Sigmoid colon (tissue), 7 donors: ENCODE measurements around the gene PCAT7. TPM values are rescaled to one million over a fixed set of nuclear protein-coding genes. Genes with fewer than 3 reads are reported as not detected.
"Not testable (repeated sequence)": the region's sequence is repeated elsewhere in the genome, so short reads cannot be mapped to it uniquely, and the experiment has no call there.

Experiments
- DNase-seq: peaks from one replicate; pipeline ENCODE4 v3.0.0-alpha.2; 2019
- H3K27ac ChIP-seq, 4 donors: fragments of 200-600 bp; sonication (generic); one replicate each; pipeline ENCODE4 v1.5.1; 2016 to 2019; ENCODE audit warnings: mild to moderate bottlenecking in 1 of 4
- H3K27me3 ChIP-seq, 3 donors: fragments of 200-600 bp; sonication (generic); one replicate each; pipeline ENCODE4 v1.5.1; 2019; ENCODE audit warnings: mild to moderate bottlenecking in 1 of 3
- H3K36me3 ChIP-seq, 4 donors: fragments of 200-600 bp; sonication (generic); one replicate each; pipeline ENCODE4 v1.5.1; 2016 to 2019
- H3K4me1 ChIP-seq, 4 donors: fragments of 200-600 bp; sonication (generic); one replicate each; pipeline ENCODE4 v1.5.1; 2017 to 2019
- H3K4me3 ChIP-seq, 4 donors: fragments of 200-600 bp; sonication (generic); one replicate each; pipeline ENCODE4 v1.5.1; 2017 to 2019; ENCODE audit warnings: mild to moderate bottlenecking in 2 of 4, moderate library complexity in 1 of 4
- H3K9me3 ChIP-seq, 4 donors: fragments of 200-600 bp in 3 of 4; sonication (generic) in 3 of 4; one replicate each; pipeline versions ENCODE4 v1.5.1 to v1.6.1; 2013 to 2019
- EP300 ChIP-seq, 4 donors: sonication (generic); formaldehyde crosslinking; IDR thresholded peaks; one replicate each; pipeline ENCODE4 v1.6.1; 2017; ENCODE audit warnings: antibody characterized with exemption in 4 of 4
- POLR2A ChIP-seq, 2 donors: fragments of 450-650 bp; IDR thresholded peaks; one replicate each; pipeline ENCODE4 v1.6.1; 2016; ENCODE audit warnings: antibody characterized with exemption in 2 of 2, mild to moderate bottlenecking in 2 of 2, moderate library complexity in 2 of 2
- POLR2AphosphoS5 ChIP-seq, 4 donors: sonication (generic); formaldehyde crosslinking; IDR thresholded peaks; one replicate each; pipeline ENCODE4 v1.6.1; 2017; ENCODE audit warnings: antibody characterized with exemption in 4 of 4
- WGBS, 2 donors: extraction: QIAGEN DNeasy Blood & Tissue Kit; methylation state at CpG; one replicate each; pipeline ENCODE4 v1.1.7; 2013; 5-methylcytosine and 5-hydroxymethylcytosine counted together
- intact Hi-C: fragments of 100-400 bp; cut with DNase I; formaldehyde crosslinking; loops from one replicate; pipeline ENCODE4 v1.15.1; 2023
- polyA plus RNA-seq, 3 donors: library from polyadenylated mRNA; stranded (reverse); fragments of 200-250 nt; gene quantifications; one replicate each; pipeline ENCODE4 v1.2.3, GENCODE V29; 2013
- total RNA-seq, 4 donors: library from RNA; depleted of rRNA; stranded (reverse); fragments of >200 nt; gene quantifications; one replicate each; pipeline ENCODE4 v1.1.0, GENCODE V29; 2016
- TF ChIP-seq, protein P1 (sequence below), 4 experiments: fragments of 450-650 bp in 3 of 4; fragments of 200-600 bp in 1 of 4; IDR thresholded peaks; one replicate each; pipeline ENCODE4 v1.5.1; 2016 to 2019; ENCODE audit warnings: antibody characterized with exemption in 4 of 4, mild to moderate bottlenecking in 3 of 4, moderate library complexity in 2 of 4
- donor health status: healthy with polysubstance abuse.
- donor health status: Bipolar disorder and iron deficiency.
- donor health status: healthy.

PCAT7 gene
- total and polyA plus RNA-seq, 7 donors, result 0.31 to 1.8 TPM; not detected in 5

DNA sequence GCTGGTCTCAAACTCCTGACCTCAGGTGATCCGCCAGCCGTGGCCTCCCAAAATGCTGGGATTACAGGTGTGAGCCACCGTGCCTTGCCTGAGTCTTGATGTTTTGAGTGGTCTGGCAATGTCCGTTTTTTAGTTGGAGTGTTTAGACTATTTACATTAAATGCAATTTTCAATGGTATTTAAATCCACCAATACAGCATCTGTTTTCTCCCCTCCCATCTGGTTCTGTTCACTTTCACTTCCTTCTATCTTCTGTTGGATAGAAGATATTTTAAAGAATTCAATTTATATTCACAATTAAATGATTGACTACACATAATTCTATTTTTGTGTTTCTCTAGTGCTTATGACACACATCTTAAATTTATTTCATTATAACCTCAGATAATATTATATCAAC lies 26.0 kb upstream of the PCAT7 start:
- no peaks in the 10 kb centered on the region for H3K27me3 ChIP-seq
- intact Hi-C loops, result no loop called here
- no peak overlapping the region for H3K27ac ChIP-seq
- H3K9me3 ChIP-seq, result no peaks in the 10 kb centered on the region
- no peaks in the 10 kb centered on the region for H3K36me3 ChIP-seq
- no peaks in the 10 kb centered on the region for H3K4me1 ChIP-seq
- TF ChIP-seq EP300 (IDR thresholded peaks at IDR 0.05) (no peak), POLR2AphosphoS5 (IDR thresholded peaks at IDR 0.05) (no peak), POLR2A (IDR thresholded peaks at IDR 0.05) (no peak)
- TF ChIP-seq, protein P1, sequence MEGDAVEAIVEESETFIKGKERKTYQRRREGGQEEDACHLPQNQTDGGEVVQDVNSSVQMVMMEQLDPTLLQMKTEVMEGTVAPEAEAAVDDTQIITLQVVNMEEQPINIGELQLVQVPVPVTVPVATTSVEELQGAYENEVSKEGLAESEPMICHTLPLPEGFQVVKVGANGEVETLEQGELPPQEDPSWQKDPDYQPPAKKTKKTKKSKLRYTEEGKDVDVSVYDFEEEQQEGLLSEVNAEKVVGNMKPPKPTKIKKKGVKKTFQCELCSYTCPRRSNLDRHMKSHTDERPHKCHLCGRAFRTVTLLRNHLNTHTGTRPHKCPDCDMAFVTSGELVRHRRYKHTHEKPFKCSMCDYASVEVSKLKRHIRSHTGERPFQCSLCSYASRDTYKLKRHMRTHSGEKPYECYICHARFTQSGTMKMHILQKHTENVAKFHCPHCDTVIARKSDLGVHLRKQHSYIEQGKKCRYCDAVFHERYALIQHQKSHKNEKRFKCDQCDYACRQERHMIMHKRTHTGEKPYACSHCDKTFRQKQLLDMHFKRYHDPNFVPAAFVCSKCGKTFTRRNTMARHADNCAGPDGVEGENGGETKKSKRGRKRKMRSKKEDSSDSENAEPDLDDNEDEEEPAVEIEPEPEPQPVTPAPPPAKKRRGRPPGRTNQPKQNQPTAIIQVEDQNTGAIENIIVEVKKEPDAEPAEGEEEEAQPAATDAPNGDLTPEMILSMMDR (IDR thresholded peaks at IDR 0.05), result no peak
- no peak overlapping the region for H3K4me3 ChIP-seq
- no peak for DNase-seq
- WGBS, 2 donors, result 79 to 94% methylated on average over 4 of the region's 4 CpGs

DNA sequence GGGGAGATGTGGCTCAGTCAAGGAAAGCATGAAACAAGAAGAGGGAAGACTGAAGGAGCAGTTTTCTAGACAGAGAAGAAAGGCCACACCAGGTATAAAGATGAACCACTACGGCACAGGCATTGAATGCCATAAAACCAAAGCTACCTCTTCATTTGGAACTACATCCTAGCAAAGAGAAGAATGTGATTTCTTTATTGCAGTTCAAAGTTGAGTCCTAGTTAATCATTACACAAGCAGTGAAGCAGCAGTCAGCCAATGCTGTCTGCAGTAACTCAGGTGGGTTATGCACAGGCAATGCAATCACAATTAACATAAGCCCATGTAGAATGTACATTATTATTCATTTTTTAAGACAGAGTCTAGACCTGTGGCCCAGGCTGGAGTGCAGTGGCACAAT lies 21.7 kb upstream of the PCAT7 start:
- Histone ChIP-seq H3K27me3 (no peaks in the 10 kb centered on the region), H3K4me1 (no peaks in the 10 kb centered on the region), H3K9me3 (no peaks in the 10 kb centered on the region), H3K36me3 (no peaks in the 10 kb centered on the region), H3K27ac (no peak overlapping the region), H3K4me3 (no peak overlapping the region)
- 19 to 61% methylated on average over 1 of the region's 1 CpG for whole genome bisulfite sequencing, 2 donors
- TF ChIP-seq POLR2A (IDR thresholded peaks at IDR 0.05) (no peak), POLR2AphosphoS5 (IDR thresholded peaks at IDR 0.05) (no peak), EP300 (IDR thresholded peaks at IDR 0.05) (no peak)
- TF ChIP-seq, protein P1 (IDR thresholded peaks at IDR 0.05), result no peak
- intact Hi-C loops, result no loop called here
- no peak for DNase-seq

DNA sequence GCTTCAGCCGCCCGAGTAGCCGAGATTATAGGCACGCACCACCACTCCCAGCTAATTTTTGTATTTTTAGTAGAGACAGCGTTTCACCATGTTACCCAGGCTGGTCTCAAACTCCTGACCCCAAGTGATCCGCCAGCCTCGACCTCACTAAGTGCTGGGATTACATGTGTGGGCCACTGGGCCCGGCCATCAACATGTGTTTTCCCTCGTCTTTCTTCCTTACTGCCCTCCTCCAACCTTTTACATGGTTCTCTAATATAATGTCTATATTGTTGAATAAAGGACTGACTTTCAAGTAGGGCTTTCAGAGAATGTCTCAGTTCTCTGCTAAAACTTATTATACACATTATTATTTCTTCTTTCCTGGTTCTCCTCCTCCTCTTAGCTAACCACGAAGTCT lies 21.3 kb upstream of the PCAT7 start:
- H3K4me3 ChIP-seq, result no peak overlapping the region
- no peak overlapping the region for H3K27ac ChIP-seq
- DNase-seq, result no peak
- no peaks in the 10 kb centered on the region for H3K36me3 ChIP-seq
- H3K4me1 ChIP-seq, result no peaks in the 10 kb centered on the region
- no peaks in the 10 kb centered on the region for H3K9me3 ChIP-seq
- WGBS, 2 donors, result 29 to 75% methylated on average over 10 of the region's 10 CpGs
- TF ChIP-seq POLR2A (IDR thresholded peaks at IDR 0.05), result no peak
- no peak for TF ChIP-seq POLR2AphosphoS5 (IDR thresholded peaks at IDR 0.05)
- TF ChIP-seq, protein P1 (IDR thresholded peaks at IDR 0.05), result no peak
- no peak for TF ChIP-seq EP300 (IDR thresholded peaks at IDR 0.05)
- intact Hi-C loops, result no loop called here
- H3K27me3 ChIP-seq, result no peaks in the 10 kb centered on the region

DNA sequence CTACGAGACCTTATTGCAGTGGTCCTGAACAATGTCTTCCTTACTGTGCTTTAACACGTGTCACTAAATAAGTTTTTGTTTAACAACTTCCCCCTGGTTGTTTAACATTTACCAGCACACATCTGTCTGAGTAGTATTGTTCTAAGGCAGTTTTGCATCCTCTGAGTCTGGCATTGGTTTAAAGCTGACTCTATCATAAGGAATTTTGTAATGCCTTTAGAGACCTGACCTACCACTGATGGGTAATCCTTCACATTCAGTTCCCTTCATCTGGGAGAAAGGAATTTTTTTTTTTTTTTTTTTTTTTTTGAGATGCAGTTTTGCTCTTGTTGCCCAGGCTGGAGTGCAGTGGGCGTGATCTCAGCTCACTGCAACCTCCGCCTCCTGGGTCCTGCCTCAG lies 20.0 kb upstream of the PCAT7 start:
- DNase-seq, result no peak
- no peak overlapping the region for H3K4me3 ChIP-seq
- no peaks in the 10 kb centered on the region for H3K9me3 ChIP-seq
- intact Hi-C loops, result no loop called here
- no peaks in the 10 kb centered on the region for H3K4me1 ChIP-seq
- no peak for TF ChIP-seq POLR2A (IDR thresholded peaks at IDR 0.05)
- no peak for TF ChIP-seq POLR2AphosphoS5 (IDR thresholded peaks at IDR 0.05)
- no peak for TF ChIP-seq EP300 (IDR thresholded peaks at IDR 0.05)
- 51 to 69% methylated on average over 4 of the region's 4 CpGs for WGBS, 2 donors
- H3K27me3 ChIP-seq, result no peaks in the 10 kb centered on the region
- no peaks in the 10 kb centered on the region for H3K36me3 ChIP-seq
- H3K27ac ChIP-seq, result no peak overlapping the region

DNA sequence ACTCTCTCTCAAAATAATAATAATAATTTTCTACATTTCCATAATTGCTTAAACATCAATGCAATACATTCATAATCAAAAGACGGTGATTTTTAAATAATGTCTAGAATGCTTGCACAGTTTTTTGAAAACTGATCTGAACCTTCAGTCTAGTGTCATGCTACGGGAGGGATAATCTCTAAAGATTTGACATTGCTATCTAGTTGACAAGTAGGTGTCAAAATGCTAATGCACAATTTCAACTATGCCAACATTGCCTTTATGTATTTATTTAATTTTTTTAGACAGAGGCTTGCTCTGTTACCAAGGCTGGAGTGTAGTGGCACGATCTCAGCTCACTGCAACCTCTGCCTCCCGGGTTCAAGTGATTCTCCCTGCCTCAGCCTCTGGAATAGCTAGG lies 16.0 kb upstream of the PCAT7 start:
- Histone ChIP-seq H3K4me3 (no peak overlapping the region), H3K4me1 (no peaks in the 10 kb centered on the region), H3K9me3 (no peaks in the 10 kb centered on the region), H3K36me3 (no peaks in the 10 kb centered on the region), H3K27ac (no peak overlapping the region), H3K27me3 (no peaks in the 10 kb centered on the region)
- intact Hi-C loops, result no loop called here
- no peak for DNase-seq
- TF ChIP-seq, protein P1 (IDR thresholded peaks at IDR 0.05), result no peak
- TF ChIP-seq EP300 (IDR thresholded peaks at IDR 0.05), result no peak
- no peak for TF ChIP-seq POLR2A (IDR thresholded peaks at IDR 0.05)
- no peak for TF ChIP-seq POLR2AphosphoS5 (IDR thresholded peaks at IDR 0.05)
- WGBS, 2 donors, result 93 to 95% methylated on average over 4 of the region's 4 CpGs

DNA sequence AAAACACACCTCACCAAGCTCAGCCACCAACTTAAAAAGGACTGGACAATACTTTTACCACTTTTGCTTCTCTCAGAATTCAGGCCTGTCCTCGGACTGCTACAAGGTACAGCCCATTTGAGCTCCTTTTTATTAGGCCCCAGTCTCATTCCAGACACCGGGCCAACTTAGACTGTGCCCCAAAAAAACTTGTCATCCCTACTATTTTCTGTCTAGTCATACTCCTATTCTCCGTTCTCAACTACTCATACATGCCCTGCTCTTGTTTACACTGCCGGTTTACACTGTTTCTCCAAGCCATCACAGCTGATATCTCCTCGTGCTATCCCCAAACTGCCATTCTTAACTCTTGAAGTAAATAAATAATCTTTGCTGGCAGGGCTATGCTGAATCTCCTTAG lies 10.5 kb upstream of the PCAT7 start:
- H3K36me3 ChIP-seq, H3K4me1 ChIP-seq, H3K4me3 ChIP-seq, DNase-seq, H3K27me3 ChIP-seq, H3K9me3 ChIP-seq, H3K27ac ChIP-seq, intact Hi-C loops: not testable (repeated sequence)
- 52 to 91% methylated on average over 3 of the region's 5 CpGs for WGBS, 2 donors
